Transverse colon (tissue), 4 donors: ENCODE measurements around the gene STK40. TPM values are rescaled to one million over a fixed set of nuclear protein-coding genes. Genes with fewer than 3 reads are reported as not detected.

Experiments
- DNase-seq: peaks from one replicate; pipeline ENCODE4 v3.0.0-alpha.2; 2019
- H3K27ac ChIP-seq, 4 donors: fragments of 200-600 bp; sonication (generic); 2 replicates each; pipeline ENCODE4 v1.5.1; 2016 to 2018; ENCODE audit warnings: inconsistent platforms in 4 of 4
- H3K27me3 ChIP-seq: fragments of 200-600 bp; sonication (generic); 2 replicates; pipeline ENCODE4 v1.5.1; 2017; ENCODE audit warnings: inconsistent platforms
- H3K36me3 ChIP-seq, 4 donors: fragments of 200-600 bp; sonication (generic); 2 replicates each; pipeline ENCODE4 v1.5.1; 2017 to 2019; ENCODE audit warnings: inconsistent platforms in 4 of 4
- H3K4me1 ChIP-seq, 4 donors: fragments of 200-600 bp; sonication (generic); 2 replicates each; pipeline ENCODE4 v1.5.1; 2017 to 2020; ENCODE audit warnings: inconsistent platforms in 4 of 4
- H3K4me3 ChIP-seq, 4 donors: fragments of 200-600 bp; sonication (generic); 1 replicate in 1 of 4; 2 replicates in 3 of 4; pipeline versions ENCODE4 v1.5.1 to v1.6.1; 2017 to 2019; ENCODE audit warnings: inconsistent platforms in 4 of 4
- H3K9me3 ChIP-seq, 2 donors: fragments of 200-600 bp; sonication (generic); 2 replicates each; pipeline ENCODE4 v1.5.1; 2017 to 2019; ENCODE audit warnings: inconsistent platforms in 2 of 2
- CTCF ChIP-seq, 5 experiments: fragments of 200-600 bp in 3 of 5; fragments of 450-650 bp in 2 of 5; sonication (generic) in 3 of 5; IDR thresholded peaks; 1 replicate in 2 of 5; 2 replicates in 3 of 5; pipeline ENCODE4 v1.5.1; 2016 to 2017; ENCODE audit warnings: antibody characterized with exemption in 5 of 5, inconsistent platforms in 3 of 5, mild to moderate bottlenecking in 2 of 5, moderate library complexity in 1 of 5
- EP300 ChIP-seq: sonication (generic); formaldehyde crosslinking; IDR thresholded peaks from one replicate; pipeline ENCODE4 v1.6.1; 2017; ENCODE audit warnings: antibody characterized with exemption, low read depth
- POLR2A ChIP-seq: fragments of 450-650 bp; IDR thresholded peaks from one replicate; pipeline ENCODE4 v1.6.1; 2016; ENCODE audit warnings: antibody characterized with exemption, mild to moderate bottlenecking, moderate library complexity
- POLR2AphosphoS5 ChIP-seq, 3 donors: sonication (generic); formaldehyde crosslinking; IDR thresholded peaks; one replicate each; pipeline ENCODE4 v1.6.1; 2016; ENCODE audit warnings: antibody characterized with exemption in 3 of 3
- WGBS, 2 donors: methylation state at CpG; one replicate each; pipeline ENCODE4 v1.1.5; 2018; ENCODE audit warnings: low coverage in 1 of 2; 5-methylcytosine and 5-hydroxymethylcytosine counted together
- in situ Hi-C, 4 donors: fragments of 200-750 bp; cut with MboI; loops; one replicate each; pipeline versions ENCODE4 v1.15.0 to v1.15.1; 2017; ENCODE audit warnings: low sequenced_read_pairs in 3 of 4, low pct_ligation_motif_present in 1 of 4, low pct_unique_long_range_greater_than_20kb in 1 of 4
- intact Hi-C: fragments of 100-400 bp; cut with DNase I; formaldehyde crosslinking; loops from one replicate; pipeline ENCODE4 v1.15.1; 2023; ENCODE audit warnings: low total_unique reads
- total RNA-seq, 4 donors: library from RNA; depleted of rRNA; stranded (reverse); fragments of >200 nt; gene quantifications; one replicate each; pipeline ENCODE4 v1.1.0, GENCODE V29; 2016

The STK40 gene
- total RNA-seq, 4 donors from 2014 or later, result 34.0 to 154 (median 44.3) TPM

GRCh38 chr1:36369061-36369861 is 16.5 kb downstream of the STK40 start:
- peaks cover 23 to 76% (median 44%) of the 10 kb centered on the region in 4 donors for H3K4me1 ChIP-seq

GRCh38 chr1:36367798-36368197 is 17.9 kb downstream of the STK40 start:
- Histone ChIP-seq H3K9me3 (no peaks in the 10 kb centered on the region), H3K27ac (peak overlapping the region; percentile 59 to 66 (median 62)), H3K36me3 (peaks cover 0 to 2% (median 0%) of the 10 kb centered on the region in 4 donors), H3K4me1 (peaks cover 9 to 62% (median 30%) of the 10 kb centered on the region in 4 donors), H3K4me3 (no peak overlapping the region), H3K27me3 (no peaks in the 10 kb centered on the region)
- intact Hi-C loops, result no loop called here
- WGBS, 2 donors, result 40 to 57% methylated on average over 1 to 4 of the region's 4 CpGs
- in situ Hi-C loops, result no loop called here
- DNase-seq, result peak; percentile 51
- TF ChIP-seq POLR2A (no peak), EP300 (no peak), CTCF (IDR thresholded peaks at IDR 0.05) (no peak), POLR2AphosphoS5 (IDR thresholded peaks at IDR 0.05) (no peak)

More at GRCh38 chr1:36369061-36369861, 16.5 kb downstream of the STK40 start:
- Histone ChIP-seq H3K27ac (peak overlapping the region; percentile 59 to 66 (median 62)), H3K27me3 (no peaks in the 10 kb centered on the region), H3K36me3 (no peaks in the 10 kb centered on the region), H3K9me3 (no peaks in the 10 kb centered on the region), H3K4me3 (no peak overlapping the region)
- WGBS, 2 donors, result 30 to 58% methylated on average over 2 to 6 of the region's 7 CpGs
- peak; percentile 90 for DNase-seq
- intact Hi-C loops, result no loop called here
- TF ChIP-seq POLR2AphosphoS5 (IDR thresholded peaks at IDR 0.05) (peak in 1 of 3 donors; percentile 4), POLR2A (no peak), EP300 (no peak), CTCF (IDR thresholded peaks at IDR 0.05) (peak; percentile 94 to 96 (median 95))
- in situ Hi-C loops, result no loop called here

DNA sequence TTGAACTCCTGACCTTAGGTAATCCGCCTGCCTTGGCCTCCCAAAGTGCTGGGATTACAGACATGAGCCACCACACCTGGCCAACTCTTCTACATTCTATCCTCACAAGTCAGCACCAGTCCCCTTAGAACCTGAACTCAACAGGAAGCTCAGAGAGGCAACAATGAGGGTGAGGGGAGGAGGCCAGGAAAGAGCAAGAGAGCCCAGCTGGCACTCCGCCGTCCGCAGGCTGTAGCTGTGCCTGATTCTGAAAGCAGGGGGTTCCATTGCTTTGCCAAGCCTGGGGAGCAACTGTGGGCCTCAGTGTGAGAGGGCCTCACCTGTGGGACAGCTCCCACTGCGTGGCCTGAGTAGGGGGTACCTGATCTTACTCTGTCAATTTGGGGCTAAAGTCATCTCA is 18.7 kb downstream of the STK40 start:
- 89 to 90% methylated on average over 2 to 5 of the region's 5 CpGs for WGBS, 2 donors
- Histone ChIP-seq H3K9me3 (no peaks in the 10 kb centered on the region), H3K27ac (peak overlapping the region; percentile 59 to 66 (median 62)), H3K4me3 (no peak overlapping the region), H3K4me1 (peaks cover 7 to 55% (median 27%) of the 10 kb centered on the region in 4 donors), H3K36me3 (peaks cover 0 to 9% (median 3%) of the 10 kb centered on the region in 4 donors), H3K27me3 (no peaks in the 10 kb centered on the region)
- intact Hi-C loops (no loop called here), in situ Hi-C loops (no loop called here)
- no peak for DNase-seq
- no peak for TF ChIP-seq POLR2AphosphoS5 (IDR thresholded peaks at IDR 0.05)
- TF ChIP-seq EP300, result no peak
- TF ChIP-seq CTCF (IDR thresholded peaks at IDR 0.05), result no peak
- TF ChIP-seq POLR2A, result no peak

DNA sequence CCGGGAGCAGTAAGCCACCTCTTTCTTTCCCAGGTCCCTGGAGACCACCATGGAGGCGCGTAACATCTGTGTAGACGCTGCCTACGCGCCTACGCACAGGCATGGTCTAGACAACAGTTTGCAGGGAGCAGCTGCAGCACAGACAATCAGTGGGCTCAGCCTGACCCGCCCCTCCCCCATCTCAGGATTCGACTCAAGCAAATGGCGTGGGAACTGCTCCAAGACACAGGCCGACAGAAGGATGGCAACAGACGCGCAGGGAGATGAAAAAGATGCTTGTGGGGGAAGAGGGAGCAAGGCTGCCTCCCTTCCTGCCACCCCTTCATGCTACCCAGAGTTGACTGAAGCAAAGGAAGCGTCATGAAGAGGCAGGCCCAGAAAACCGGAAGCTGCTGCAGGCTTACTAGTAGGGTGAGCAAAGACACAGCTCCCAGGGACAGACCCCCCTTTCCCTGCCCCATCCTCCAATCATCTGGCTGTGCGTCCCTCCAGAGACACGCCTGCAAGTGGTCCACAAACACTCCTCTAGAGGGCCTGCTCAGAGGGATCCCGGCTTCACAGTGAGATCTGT is 19.5 kb downstream of the STK40 start:
- DNase-seq, result no peak
- peak overlapping the region; percentile 13 to 66 (median 54) for H3K27ac ChIP-seq
- in situ Hi-C loops, result no loop called here
- intact Hi-C loops, result no loop called here
- H3K4me3 ChIP-seq, result no peak overlapping the region
- no peaks in the 10 kb centered on the region for H3K9me3 ChIP-seq
- H3K4me1 ChIP-seq, result peaks cover 7 to 47% (median 27%) of the 10 kb centered on the region in 4 donors
- no peaks in the 10 kb centered on the region for H3K27me3 ChIP-seq
- 47% methylated on average over 18 of the region's 18 CpGs; no CpG with 5 or more reads in 1 of the 2 donors for WGBS, 2 donors
- TF ChIP-seq POLR2A, result no peak
- TF ChIP-seq CTCF (IDR thresholded peaks at IDR 0.05), result no peak
- TF ChIP-seq POLR2AphosphoS5 (IDR thresholded peaks at IDR 0.05), result no peak
- TF ChIP-seq EP300, result no peak
- peaks cover 0 to 10% (median 3%) of the 10 kb centered on the region in 4 donors for H3K36me3 ChIP-seq
